OCI-LY3 (cell line): ENCODE results near the gene NLRC5.
"Not testable (repeated sequence)": the region's sequence is repeated elsewhere in the genome, so short reads cannot be mapped to it uniquely, and the experiment has no call there.

Experiments
- H2AFZ ChIP-seq: fragments of 200-600, 300-600 bp; shearing (Covaris generic); 2 replicates; pipeline ENCODE4 v1.6.0; 2014; ENCODE audit warnings: antibody characterized with exemption, low read depth, low read length
- H3K27ac ChIP-seq: fragments of 200-600, 300-600 bp; sonication (generic); 2 replicates; pipeline ENCODE4 v1.5.1; 2014; ENCODE audit warnings: mild to moderate bottlenecking, low read length, moderate library complexity, mixed read lengths
- H3K27me3 ChIP-seq: fragments of 200-600, 300-600 bp; sonication (generic); 2 replicates; pipeline ENCODE4 v1.6.1; 2014; ENCODE audit warnings: low read depth, low read length, mixed read lengths
- H3K36me3 ChIP-seq: fragments of 200-600, 300-600 bp; sonication (generic); replicated peaks from 2 replicates; pipeline ENCODE3; 2014; ENCODE audit warnings: low read depth, low read length, mixed read lengths
- H3K4me1 ChIP-seq: fragments of 300-600, 200-600 bp; sonication (generic); 2 replicates; pipeline ENCODE4 v1.6.1; 2014; ENCODE audit warnings: low read length, mixed read lengths
- H3K4me2 ChIP-seq: fragments of 200-600, 300-600 bp; sonication (generic); 2 replicates; pipeline ENCODE4 v1.6.1; 2014; ENCODE audit warnings: low read length, mixed read lengths
- H3K4me3 ChIP-seq: fragments of 300-600, 200-600 bp; sonication (generic); 2 replicates; pipeline ENCODE4 v1.5.1; 2014; ENCODE audit warnings: antibody characterized with exemption, mild to moderate bottlenecking, low read length, moderate library complexity
- H3K79me2 ChIP-seq: fragments of 300-600, 200-600 bp; shearing (Covaris generic); 2 replicates; pipeline ENCODE4 v1.6.1; 2014; ENCODE audit warnings: mild to moderate bottlenecking, low read length, mixed read lengths
- H3K9ac ChIP-seq: fragments of 300-600, 200-600 bp; shearing (Covaris generic); 2 replicates; pipeline ENCODE4 v1.6.0; 2014; ENCODE audit warnings: mild to moderate bottlenecking, low read length, moderate library complexity
- H3K9me3 ChIP-seq: fragments of 200-600, 300-600 bp; shearing (Covaris generic); 2 replicates; pipeline ENCODE4 v1.6.1; 2014; ENCODE audit warnings: low read length, mixed read lengths; ENCODE audit not compliant: insufficient read depth
- H4K20me1 ChIP-seq: fragments of 200-600, 300-600 bp; sonication (generic); 2 replicates; pipeline ENCODE4 v1.6.1; 2016; ENCODE audit warnings: low read length, mixed read lengths; ENCODE audit not compliant: insufficient read depth
- CTCF ChIP-seq: fragments of 200-600, 300-600 bp; sonication (generic); IDR thresholded peaks from 2 replicates; pipeline ENCODE4 v1.5.1; 2014; ENCODE audit warnings: antibody characterized with exemption, low read length, low read depth
- EZH2phosphoT487 ChIP-seq: fragments of 200-600 bp; shearing (Covaris generic); IDR thresholded peaks from 2 replicates; pipeline ENCODE4 v1.6.1; 2018; ENCODE audit warnings: antibody characterized with exemption, mixed run types, low read depth

Gene NLRC5

GRCh38 chr16:56973294-56973689, 16.1 kb upstream of the NLRC5 start:
- Histone ChIP-seq H2AFZ (no peak overlapping the region), H3K9ac (no peak overlapping the region), H3K4me3 (no peak overlapping the region), H3K36me3 (no peaks in the 10 kb centered on the region), H3K4me1 (peaks cover 34% of the 10 kb centered on the region), H3K4me2 (no peak overlapping the region), H3K79me2 (no peaks in the 10 kb centered on the region), H4K20me1 (no peaks in the 10 kb centered on the region), H3K27me3 (no peaks in the 10 kb centered on the region), H3K27ac (no peak overlapping the region), H3K9me3 (no peaks in the 10 kb centered on the region)
- TF ChIP-seq CTCF (no peak), EZH2phosphoT487 (no peak)

GRCh38 chr16:56973899-56974298, 15.5 kb upstream of the NLRC5 start:
- H3K9ac ChIP-seq, H2AFZ ChIP-seq, H3K4me2 ChIP-seq, H3K79me2 ChIP-seq, H3K27me3 ChIP-seq, H4K20me1 ChIP-seq, H3K4me3 ChIP-seq, H3K36me3 ChIP-seq, H3K27ac ChIP-seq, H3K9me3 ChIP-seq: not testable (repeated sequence)
- peaks cover 35% of the 10 kb centered on the region for H3K4me1 ChIP-seq

- TF ChIP-seq EZH2phosphoT487 (no peak), CTCF (no peak)
- Histone ChIP-seq H3K79me2 (no peaks in the 10 kb centered on the region), H3K9ac (no peak overlapping the region), H2AFZ (no peak overlapping the region), H3K36me3 (no peaks in the 10 kb centered on the region), H3K9me3 (no peaks in the 10 kb centered on the region), H3K4me3 (no peak overlapping the region), H4K20me1 (no peaks in the 10 kb centered on the region), H3K4me2 (no peak overlapping the region), H3K4me1 (peaks cover 38% of the 10 kb centered on the region), H3K27me3 (no peaks in the 10 kb centered on the region), H3K27ac (no peak overlapping the region)
Measured at GRCh38 chr16:56974549-56975300, 14.6 kb upstream of the NLRC5 start.

- H3K9me3 ChIP-seq: no peaks in the 10 kb centered on the region
- H2AFZ ChIP-seq: no peak overlapping the region
- no peaks in the 10 kb centered on the region for H3K36me3 ChIP-seq
- H3K4me3 ChIP-seq: no peak overlapping the region
- no peaks in the 10 kb centered on the region for H3K27me3 ChIP-seq
- no peak overlapping the region for H3K27ac ChIP-seq
- no peak overlapping the region for H3K4me2 ChIP-seq
- H4K20me1 ChIP-seq: no peaks in the 10 kb centered on the region
- peaks cover 38% of the 10 kb centered on the region for H3K4me1 ChIP-seq
- TF ChIP-seq EZH2phosphoT487 (no peak), CTCF (no peak)
- H3K79me2 ChIP-seq: no peaks in the 10 kb centered on the region
- H3K9ac ChIP-seq: no peak overlapping the region
Measured at GRCh38 chr16:56975714-56976113, 13.6 kb upstream of the NLRC5 start.
